ENCODE results near the gene CCNG1.

GRCh38 chr5:163409384-163409783 lies 28.0 kb upstream of the CCNG1 start:
- TF ChIP-seq, protein P1, sequence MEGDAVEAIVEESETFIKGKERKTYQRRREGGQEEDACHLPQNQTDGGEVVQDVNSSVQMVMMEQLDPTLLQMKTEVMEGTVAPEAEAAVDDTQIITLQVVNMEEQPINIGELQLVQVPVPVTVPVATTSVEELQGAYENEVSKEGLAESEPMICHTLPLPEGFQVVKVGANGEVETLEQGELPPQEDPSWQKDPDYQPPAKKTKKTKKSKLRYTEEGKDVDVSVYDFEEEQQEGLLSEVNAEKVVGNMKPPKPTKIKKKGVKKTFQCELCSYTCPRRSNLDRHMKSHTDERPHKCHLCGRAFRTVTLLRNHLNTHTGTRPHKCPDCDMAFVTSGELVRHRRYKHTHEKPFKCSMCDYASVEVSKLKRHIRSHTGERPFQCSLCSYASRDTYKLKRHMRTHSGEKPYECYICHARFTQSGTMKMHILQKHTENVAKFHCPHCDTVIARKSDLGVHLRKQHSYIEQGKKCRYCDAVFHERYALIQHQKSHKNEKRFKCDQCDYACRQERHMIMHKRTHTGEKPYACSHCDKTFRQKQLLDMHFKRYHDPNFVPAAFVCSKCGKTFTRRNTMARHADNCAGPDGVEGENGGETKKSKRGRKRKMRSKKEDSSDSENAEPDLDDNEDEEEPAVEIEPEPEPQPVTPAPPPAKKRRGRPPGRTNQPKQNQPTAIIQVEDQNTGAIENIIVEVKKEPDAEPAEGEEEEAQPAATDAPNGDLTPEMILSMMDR (conservative IDR thresholded peaks at IDR 0.05 in 1 of 2, IDR thresholded peaks at IDR 0.05 in 1 of 2; ENCODE audit: low read depth in 1 of 2, low read length in 2 of 2), result no peak
- TF ChIP-seq EZH2 (IDR thresholded peaks at IDR 0.05; ENCODE audit: low read length, missing control alignments), result no peak

Data from fibroblast of lung (primary cell).